SK-N-SH (cell line): ENCODE data around the gene ERAL1. TPM values are rescaled to one million over a fixed set of nuclear protein-coding genes. Genes with fewer than 3 reads are reported as not detected.

Experiments used
- CTCF ChIA-PET: fragments of 300-600, 350-600 bp; formaldehyde crosslinking; extraction: SDS; loops from one replicate; lab custom pipeline; 2021; lab: Yijun Ruan, JAX
- POLR2A ChIA-PET: fragments of 350-600 bp; sonication (Branson Sonifier 250); formaldehyde crosslinking; extraction: SDS; loops from one replicate; lab custom pipeline; 2020; ENCODE audit warnings: antibody characterized with exemption, inconsistent platforms; lab: Yijun Ruan, JAX
- DNase-seq: peaks from one replicate; pipeline ENCODE4 v3.0.0; 2012
- H2AFZ ChIP-seq: fragments of 200-600 bp; sonication (generic); 2 replicates; pipeline ENCODE4 v1.8.1; 2016; ENCODE audit warnings: antibody characterized with exemption, mild to moderate bottlenecking, low read depth
- H3F3A ChIP-seq: fragments of 200-600 bp; sonication (generic); replicated peaks from 2 replicates; pipeline ENCODE3; 2016; ENCODE audit warnings: antibody characterized with exemption, mild to moderate bottlenecking; ENCODE audit not compliant: insufficient read depth
- H3K27ac ChIP-seq, 2 experiments: fragments of 200-500 bp in 1 of 2; fragments of 200-600 bp in 1 of 2; sonication (Bioruptor generic) in 1 of 2; sonication (generic), shearing (Covaris generic) in 1 of 2; 2 replicates each; pipeline versions ENCODE4 v1.5.1 to v1.6.1; 2014 to 2016; ENCODE audit warnings: low read depth in 2 of 2, inconsistent platforms in 1 of 2, low read length in 1 of 2, mild to moderate bottlenecking in 1 of 2, mixed read lengths in 1 of 2
- H3K27me3 ChIP-seq: fragments of 200-600 bp; sonication (generic), shearing (Covaris generic); 2 replicates; pipeline ENCODE4 v1.6.1; 2016; ENCODE audit warnings: mixed run types; ENCODE audit not compliant: insufficient read depth
- H3K36me3 ChIP-seq, 2 experiments: fragments of 200-500 bp in 1 of 2; fragments of 200-600 bp in 1 of 2; sonication (Bioruptor generic) in 1 of 2; sonication (generic) in 1 of 2; replicated peaks in 1 of 2; 2 replicates each; pipeline versions ENCODE3 to v1.5.1; 2014 to 2016; ENCODE audit warnings: low read length in 1 of 2, mild to moderate bottlenecking in 1 of 2; ENCODE audit not compliant: insufficient read depth in 2 of 2, control insufficient read depth in 1 of 2
- H3K4me1 ChIP-seq, 2 experiments: fragments of 200-500 bp in 1 of 2; fragments of 200-600 bp in 1 of 2; sonication (Bioruptor generic) in 1 of 2; sonication (generic), shearing (Covaris generic) in 1 of 2; 2 replicates each; pipeline versions ENCODE4 v1.5.1 to v1.6.1; 2014 to 2016; ENCODE audit warnings: low read depth in 1 of 2, low read length in 1 of 2, mixed run types in 1 of 2; ENCODE audit not compliant: insufficient read depth in 2 of 2, control insufficient read depth in 1 of 2
- H3K4me2 ChIP-seq: fragments of 200-600 bp; sonication (generic), shearing (Covaris generic); 2 replicates; pipeline ENCODE4 v1.6.1; 2017; ENCODE audit warnings: mixed run types
- H3K4me3 ChIP-seq, 2 experiments: fragments of 200-500 bp in 1 of 2; fragments of 200-600 bp in 1 of 2; sonication (Bioruptor generic) in 1 of 2; sonication (generic), shearing (Covaris generic) in 1 of 2; 2 replicates each; pipeline versions ENCODE4 v1.5.1 to v1.8.1; 2014 to 2016; ENCODE audit warnings: low read depth in 2 of 2, inconsistent platforms in 1 of 2, low read length in 1 of 2, mild to moderate bottlenecking in 1 of 2, mixed read lengths in 1 of 2, moderate library complexity in 1 of 2
- H3K79me2 ChIP-seq: fragments of 200-600 bp; sonication (generic); 2 replicates; pipeline ENCODE4 v1.8.1; 2017; ENCODE audit warnings: mild to moderate bottlenecking; ENCODE audit not compliant: insufficient read depth
- H3K9ac ChIP-seq: fragments of 200-600 bp; sonication (generic); 2 replicates; pipeline ENCODE4 v1.6.1; 2017; ENCODE audit warnings: mixed run types
- H3K9me2 ChIP-seq: fragments of 200-600 bp; sonication (generic); 2 replicates; pipeline ENCODE4 v1.6.1; 2017; ENCODE audit warnings: mixed run types
- H3K9me3 ChIP-seq: fragments of 200-600 bp; sonication (generic); 2 replicates; pipeline ENCODE4 v1.6.1; 2017; ENCODE audit warnings: mixed run types, mild to moderate bottlenecking, moderate library complexity
- H4K20me1 ChIP-seq: fragments of 200-600 bp; sonication (generic); 2 replicates; pipeline ENCODE4 v1.6.1; 2017; ENCODE audit warnings: mild to moderate bottlenecking, mixed run types; ENCODE audit not compliant: insufficient read depth
- EZH2phosphoT487 ChIP-seq: fragments of 200-600 bp; sonication (generic); IDR thresholded peaks from 2 replicates; pipeline ENCODE4 v1.6.1; 2017; ENCODE audit warnings: low read depth, mixed run types, mild to moderate bottlenecking, antibody characterized with exemption, moderate library complexity, borderline replicate concordance
- GATA2 ChIP-seq: sonication (generic); formaldehyde crosslinking; IDR thresholded peaks from 2 replicates; pipeline ENCODE4 v1.5.0; 2020; ENCODE audit warnings: mild to moderate bottlenecking, missing genetic modification reagents
- JUND ChIP-seq: IDR thresholded peaks from 2 replicates; pipeline ENCODE4 v1.4.0; 2012
- MXI1 ChIP-seq: IDR thresholded peaks from 2 replicates; pipeline ENCODE4 v1.6.1; 2012; ENCODE audit warnings: mild to moderate bottlenecking, low read depth, low read length, improper control_type of control experiment
- RCOR1 ChIP-seq: fragments of 150-350 bp; IDR thresholded peaks from 2 replicates; pipeline ENCODE4 v1.6.1; 2017; ENCODE audit warnings: antibody characterized with exemption, low read length
- RFX5 ChIP-seq: IDR thresholded peaks from 2 replicates; pipeline ENCODE4 v1.6.1; 2012; ENCODE audit warnings: mild to moderate bottlenecking, improper control_type of control experiment, low read length
- RXRA ChIP-seq: IDR thresholded peaks from 2 replicates; pipeline ENCODE4 v1.4.0; 2012; ENCODE audit warnings: low read depth, mild to moderate bottlenecking, borderline replicate concordance
- TAF1 ChIP-seq: IDR thresholded peaks from 2 replicates; pipeline ENCODE4 v1.6.1; 2012; ENCODE audit warnings: low read depth, mild to moderate bottlenecking, low read length, moderate library complexity, borderline replicate concordance
- TEAD4 ChIP-seq: IDR thresholded peaks from 2 replicates; pipeline ENCODE4 v1.4.0; 2012; ENCODE audit warnings: mild to moderate bottlenecking, borderline replicate concordance; ENCODE audit not compliant: insufficient read depth
- YY1 ChIP-seq: IDR thresholded peaks from 2 replicates; pipeline ENCODE4 v1.4.0; 2012; ENCODE audit warnings: low read depth, mild to moderate bottlenecking
- WGBS: methylation state at CpG from one replicate; pipeline ENCODE4 v1.1.6; 2017; ENCODE audit warnings: low lambda C conversion rate; 5-methylcytosine and 5-hydroxymethylcytosine counted together
- polyA plus RNA-seq, 3 experiments: library from polyadenylated mRNA; depleted of rRNA; stranded (reverse); fragments of >200 nt; gene quantifications; 2 replicates each; pipeline ENCODE4 v1.2.3, GENCODE V29; 2012
- TF ChIP-seq, protein P1 (sequence below): IDR thresholded peaks from 2 replicates; pipeline ENCODE4; 2012
- TF ChIP-seq, protein P2 (sequence below): IDR thresholded peaks from 2 replicates; pipeline ENCODE4 v1.4.0; 2012; ENCODE audit warnings: low read depth
- TF ChIP-seq, protein P3 (sequence below): IDR thresholded peaks from 2 replicates; pipeline ENCODE4 v1.6.1; 2012; ENCODE audit warnings: mild to moderate bottlenecking, low read depth, low read length, moderate library complexity

ERAL1 gene
- polyA plus RNA-seq, 1 of the 3 experiments (the other 2 are of a cell fraction), result 57.3 TPM

DNA sequence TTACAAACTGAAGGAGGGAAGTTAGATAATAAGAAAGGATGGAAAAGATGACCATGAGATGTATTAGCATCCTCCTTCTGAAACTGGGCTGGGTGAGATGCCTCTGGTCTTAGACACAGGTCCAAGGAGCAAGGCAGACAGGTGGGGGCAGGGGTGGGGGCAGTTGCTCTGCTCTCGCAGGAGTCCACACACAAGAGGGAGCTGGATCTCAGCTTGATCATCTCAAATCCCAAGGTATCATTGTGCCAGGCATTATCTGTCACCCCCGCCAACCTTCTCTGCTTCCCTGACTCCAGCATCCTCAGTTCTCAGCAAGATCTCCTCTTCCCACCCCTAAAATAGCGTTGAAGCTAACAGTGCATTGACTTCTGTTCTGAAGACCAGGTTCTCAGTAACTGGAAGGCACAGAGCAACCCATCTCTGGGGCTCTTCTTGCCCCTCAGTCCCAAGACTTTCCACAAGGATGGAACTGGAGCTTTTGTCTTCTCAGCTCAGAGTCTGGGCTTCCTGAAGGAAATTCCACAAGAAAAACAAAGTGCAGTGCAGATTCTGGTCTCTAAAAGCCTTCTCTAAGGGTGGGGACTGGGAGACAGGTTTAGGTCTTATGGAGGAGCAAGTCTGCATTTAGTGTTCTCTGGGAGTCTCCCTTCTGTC is 41.1 kb downstream of the ERAL1 start:
- ChIA-PET CTCF (interaction anchor here (0.6 to 9.0 kb wide), 8 partner anchors 12 to 203 kb away, joined by 3 to 95 read pairs (median 5); partner anchors contain the start of gene TLCD1), POLR2A (no interaction called here)
- Histone ChIP-seq H3K4me3 (peak overlapping the region; percentile 76 to 98), H4K20me1 (no peaks in the 10 kb centered on the region), H2AFZ (0 out of 2 replicates have a peak overlapping the region, but pooled peaks have one; percentile 93), H3K4me2 (peak overlapping the region; percentile 99), H3K27me3 (no peaks in the 10 kb centered on the region), H3K9ac (peak overlapping the region; percentile 77; the same call in 1 of the 2 replicates), H3K4me1 (peaks cover 15 to 18% of the 10 kb centered on the region in 2 experiments; a peak in 2 of 4 replicates), H3K79me2 (peaks cover 59% of the 10 kb centered on the region), H3K36me3 (peaks cover 0 to 2% of the 10 kb centered on the region in 2 experiments), H3K9me2 (no peaks in the 10 kb centered on the region), H3K27ac (peak overlapping the region in 1 of 2 experiments; percentile 85; a peak in 1 of 4 replicates), H3F3A (peaks cover 16% of the 10 kb centered on the region), H3K9me3 (no peaks in the 10 kb centered on the region)
- DNase-seq, result no peak
- WGBS, result 70% methylated on average over 2 of the region's 3 CpGs
- TF ChIP-seq RFX5 (no peak), MXI1 (no peak), RCOR1 (no peak), GATA2 (CRISPR knock-in tag) (no peak), EZH2phosphoT487 (no peak), TAF1 (no peak), RXRA (no peak), TEAD4 (no peak), YY1 (no peak), JUND (no peak)
- TF ChIP-seq, protein P1, sequence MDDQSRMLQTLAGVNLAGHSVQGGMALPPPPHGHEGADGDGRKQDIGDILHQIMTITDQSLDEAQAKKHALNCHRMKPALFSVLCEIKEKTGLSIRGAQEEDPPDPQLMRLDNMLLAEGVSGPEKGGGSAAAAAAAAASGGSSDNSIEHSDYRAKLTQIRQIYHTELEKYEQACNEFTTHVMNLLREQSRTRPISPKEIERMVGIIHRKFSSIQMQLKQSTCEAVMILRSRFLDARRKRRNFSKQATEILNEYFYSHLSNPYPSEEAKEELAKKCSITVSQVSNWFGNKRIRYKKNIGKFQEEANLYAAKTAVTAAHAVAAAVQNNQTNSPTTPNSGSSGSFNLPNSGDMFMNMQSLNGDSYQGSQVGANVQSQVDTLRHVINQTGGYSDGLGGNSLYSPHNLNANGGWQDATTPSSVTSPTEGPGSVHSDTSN, result no peak
- TF ChIP-seq, protein P2, sequence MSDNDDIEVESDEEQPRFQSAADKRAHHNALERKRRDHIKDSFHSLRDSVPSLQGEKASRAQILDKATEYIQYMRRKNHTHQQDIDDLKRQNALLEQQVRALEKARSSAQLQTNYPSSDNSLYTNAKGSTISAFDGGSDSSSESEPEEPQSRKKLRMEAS, result no peak
- TF ChIP-seq, protein P3, sequence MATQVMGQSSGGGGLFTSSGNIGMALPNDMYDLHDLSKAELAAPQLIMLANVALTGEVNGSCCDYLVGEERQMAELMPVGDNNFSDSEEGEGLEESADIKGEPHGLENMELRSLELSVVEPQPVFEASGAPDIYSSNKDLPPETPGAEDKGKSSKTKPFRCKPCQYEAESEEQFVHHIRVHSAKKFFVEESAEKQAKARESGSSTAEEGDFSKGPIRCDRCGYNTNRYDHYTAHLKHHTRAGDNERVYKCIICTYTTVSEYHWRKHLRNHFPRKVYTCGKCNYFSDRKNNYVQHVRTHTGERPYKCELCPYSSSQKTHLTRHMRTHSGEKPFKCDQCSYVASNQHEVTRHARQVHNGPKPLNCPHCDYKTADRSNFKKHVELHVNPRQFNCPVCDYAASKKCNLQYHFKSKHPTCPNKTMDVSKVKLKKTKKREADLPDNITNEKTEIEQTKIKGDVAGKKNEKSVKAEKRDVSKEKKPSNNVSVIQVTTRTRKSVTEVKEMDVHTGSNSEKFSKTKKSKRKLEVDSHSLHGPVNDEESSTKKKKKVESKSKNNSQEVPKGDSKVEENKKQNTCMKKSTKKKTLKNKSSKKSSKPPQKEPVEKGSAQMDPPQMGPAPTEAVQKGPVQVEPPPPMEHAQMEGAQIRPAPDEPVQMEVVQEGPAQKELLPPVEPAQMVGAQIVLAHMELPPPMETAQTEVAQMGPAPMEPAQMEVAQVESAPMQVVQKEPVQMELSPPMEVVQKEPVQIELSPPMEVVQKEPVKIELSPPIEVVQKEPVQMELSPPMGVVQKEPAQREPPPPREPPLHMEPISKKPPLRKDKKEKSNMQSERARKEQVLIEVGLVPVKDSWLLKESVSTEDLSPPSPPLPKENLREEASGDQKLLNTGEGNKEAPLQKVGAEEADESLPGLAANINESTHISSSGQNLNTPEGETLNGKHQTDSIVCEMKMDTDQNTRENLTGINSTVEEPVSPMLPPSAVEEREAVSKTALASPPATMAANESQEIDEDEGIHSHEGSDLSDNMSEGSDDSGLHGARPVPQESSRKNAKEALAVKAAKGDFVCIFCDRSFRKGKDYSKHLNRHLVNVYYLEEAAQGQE, result no peak
